Activated B cell treated with CpG ODN at 0.5 μM for 24 hours (primary cell): ENCODE measurements around the gene PRKAB1. TPM values are rescaled to one million over a fixed set of nuclear protein-coding genes. Genes with fewer than 3 reads are reported as not detected.

Source experiments
- ATAC-seq: fragments of 200-7000 bp; cut with Tn5 transposase; one replicate; pipeline ENCODE4 v1.10.0; 2021; ENCODE audit warnings: low read depth, mild to moderate bottlenecking, moderate library complexity
- CTCF ChIA-PET: fragments of 350-600 bp; sonication (Branson Sonifier 250); formaldehyde crosslinking; loops from one replicate; lab custom pipeline; 2021; ENCODE audit warnings: antibody characterized with exemption; lab: Charles Lee
- POLR2A ChIA-PET: fragments of 350-600 bp; sonication (Branson Sonifier 250); formaldehyde crosslinking; loops from one replicate; lab custom pipeline; 2021; ENCODE audit warnings: antibody characterized with exemption; lab: Charles Lee
- DNase-seq: peaks from one replicate; pipeline ENCODE4 v3.0.0; 2022
- H3K27ac Mint-ChIP-seq: one replicate; pipeline ENCODE4 v1.8.0; 2020; ENCODE audit warnings: mixed read lengths
- H3K27me3 Mint-ChIP-seq: one replicate; pipeline ENCODE4 v1.8.0; 2021; ENCODE audit warnings: mixed read lengths
- H3K36me3 Mint-ChIP-seq: one replicate; pipeline ENCODE4 v1.8.0; 2021; ENCODE audit warnings: low read depth, mixed read lengths
- H3K4me1 Mint-ChIP-seq: one replicate; pipeline ENCODE4 v1.8.0; 2021; ENCODE audit warnings: mixed read lengths
- H3K4me3 Mint-ChIP-seq: one replicate; pipeline ENCODE4 v1.8.0; 2020; ENCODE audit warnings: mild to moderate bottlenecking, mixed read lengths
- H3K9me3 Mint-ChIP-seq: one replicate; pipeline ENCODE4 v1.8.0; 2020; ENCODE audit warnings: mixed read lengths
- CTCF ChIP-seq: fragments of 200-600 bp; IDR thresholded peaks from one replicate; pipeline ENCODE4 v1.8.0; 2022; ENCODE audit warnings: antibody characterized with exemption, mild to moderate bottlenecking
- intact Hi-C: fragments of 100-400 bp; cut with micrococcal nuclease; formaldehyde crosslinking; loops from one replicate; pipeline ENCODE4 v1.15.1; 2024
- total RNA-seq: library from RNA; stranded (reverse); gene quantifications from 2 replicates; pipeline ENCODE4 v1.2.3, GENCODE V29; 2022

PRKAB1 gene
- total RNA-seq, 1 donor from 2014 or later, result 49.1 TPM

GRCh38 chr12:119686776-119687175, 18.8 kb downstream of the PRKAB1 start:
- DNase-seq, result no peak
- TF ChIP-seq CTCF, result no peak
- peaks cover 38% of the 10 kb centered on the region for H3K4me1 Mint-ChIP-seq
- ChIA-PET POLR2A (no interaction called here), CTCF (no interaction called here)
- intact Hi-C loops, result no loop called here
- H3K36me3 Mint-ChIP-seq, result peaks cover 4% of the 10 kb centered on the region
- ATAC-seq, result no peak
- no peak overlapping the region for H3K4me3 Mint-ChIP-seq
- H3K27me3 Mint-ChIP-seq, result no peaks in the 10 kb centered on the region
- peaks cover 3% of the 10 kb centered on the region for H3K9me3 Mint-ChIP-seq
- H3K27ac Mint-ChIP-seq, result no peak overlapping the region

DNA sequence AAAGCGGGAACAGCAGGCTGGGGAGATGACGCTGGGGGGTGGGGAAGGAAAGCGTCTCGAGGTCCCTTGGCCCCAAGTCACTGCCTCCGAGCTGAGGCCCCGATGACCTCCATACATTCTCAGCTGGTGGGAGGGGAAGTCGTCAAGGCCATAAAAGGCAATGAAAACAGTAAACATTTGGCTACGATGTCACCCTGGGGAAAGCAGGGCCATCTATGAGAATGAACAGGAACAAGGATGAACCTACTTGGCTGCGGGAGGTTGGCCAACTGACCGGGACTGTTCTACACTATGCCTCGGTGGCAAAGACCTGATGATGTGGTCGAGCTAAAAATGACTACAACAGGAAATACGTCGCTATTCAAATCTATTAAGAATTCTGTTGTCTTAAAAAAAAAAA, 19.5 kb downstream of the PRKAB1 start:
- peaks cover 3% of the 10 kb centered on the region for H3K9me3 Mint-ChIP-seq
- H3K36me3 Mint-ChIP-seq, result no peaks in the 10 kb centered on the region
- DNase-seq (no peak), ATAC-seq (no peak)
- H3K4me1 Mint-ChIP-seq, result peaks cover 32% of the 10 kb centered on the region
- H3K27me3 Mint-ChIP-seq, result no peaks in the 10 kb centered on the region
- no peak for TF ChIP-seq CTCF
- intact Hi-C loops, result no loop called here
- ChIA-PET CTCF (no interaction called here), POLR2A (interaction anchor here (0.7 kb wide), 1 partner anchor 1665 kb away, joined by 3 read pairs; no protein-coding TSS in a partner anchor)
- H3K27ac Mint-ChIP-seq, result no peak overlapping the region
- no peak overlapping the region for H3K4me3 Mint-ChIP-seq

GRCh38 chr12:119687879-119688278, 19.9 kb downstream of the PRKAB1 start:
- TF ChIP-seq CTCF, result no peak
- peaks cover 3% of the 10 kb centered on the region for H3K9me3 Mint-ChIP-seq
- ATAC-seq (no peak), DNase-seq (no peak)
- H3K36me3 Mint-ChIP-seq, result no peaks in the 10 kb centered on the region
- no peak overlapping the region for H3K4me3 Mint-ChIP-seq
- POLR2A ChIA-PET, result interaction anchor here (0.7 kb wide), 1 partner anchor 1665 kb away, joined by 3 read pairs; no protein-coding TSS in a partner anchor
- intact Hi-C loops, result no loop called here
- no peaks in the 10 kb centered on the region for H3K27me3 Mint-ChIP-seq
- peaks cover 27% of the 10 kb centered on the region for H3K4me1 Mint-ChIP-seq
- no peak overlapping the region for H3K27ac Mint-ChIP-seq
- CTCF ChIA-PET, result no interaction called here

DNA sequence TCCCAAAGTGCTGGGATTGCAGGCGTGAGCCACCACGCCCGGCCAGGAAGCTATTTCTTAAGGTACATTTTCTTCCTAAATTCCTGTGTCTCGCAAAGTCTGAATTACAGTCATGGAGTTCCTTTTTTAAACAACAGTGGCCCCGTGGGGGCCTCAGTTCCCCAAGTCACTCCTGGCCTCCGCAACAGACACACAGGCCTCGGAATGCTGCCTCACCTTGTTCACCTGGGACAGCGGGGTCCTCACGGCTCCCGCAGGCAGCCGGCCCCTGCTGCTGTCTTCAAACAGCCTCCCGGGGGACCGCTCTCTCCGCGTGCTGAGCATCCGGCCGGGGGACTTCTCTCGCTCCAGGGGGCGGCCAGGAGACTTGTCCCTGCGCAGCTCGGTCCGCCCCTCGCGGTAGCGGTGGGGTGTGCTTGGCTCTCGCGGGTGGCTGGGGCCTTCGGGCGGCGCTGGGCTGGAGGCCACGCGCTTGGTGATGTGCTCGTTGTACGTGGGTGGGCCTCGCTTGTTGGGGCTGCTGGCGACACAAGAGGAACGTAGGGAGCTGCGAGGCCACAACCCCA, 22.1 kb downstream of the PRKAB1 start:
- DNase-seq (no peak), ATAC-seq (no peak)
- TF ChIP-seq CTCF, result no peak
- no peaks in the 10 kb centered on the region for H3K9me3 Mint-ChIP-seq
- H3K36me3 Mint-ChIP-seq, result no peaks in the 10 kb centered on the region
- intact Hi-C loops, result no loop called here
- ChIA-PET CTCF (no interaction called here), POLR2A (no interaction called here)
- H3K27ac Mint-ChIP-seq, result no peak overlapping the region
- H3K4me3 Mint-ChIP-seq, result no peak overlapping the region
- no peaks in the 10 kb centered on the region for H3K27me3 Mint-ChIP-seq
- H3K4me1 Mint-ChIP-seq, result peaks cover 18% of the 10 kb centered on the region

DNA sequence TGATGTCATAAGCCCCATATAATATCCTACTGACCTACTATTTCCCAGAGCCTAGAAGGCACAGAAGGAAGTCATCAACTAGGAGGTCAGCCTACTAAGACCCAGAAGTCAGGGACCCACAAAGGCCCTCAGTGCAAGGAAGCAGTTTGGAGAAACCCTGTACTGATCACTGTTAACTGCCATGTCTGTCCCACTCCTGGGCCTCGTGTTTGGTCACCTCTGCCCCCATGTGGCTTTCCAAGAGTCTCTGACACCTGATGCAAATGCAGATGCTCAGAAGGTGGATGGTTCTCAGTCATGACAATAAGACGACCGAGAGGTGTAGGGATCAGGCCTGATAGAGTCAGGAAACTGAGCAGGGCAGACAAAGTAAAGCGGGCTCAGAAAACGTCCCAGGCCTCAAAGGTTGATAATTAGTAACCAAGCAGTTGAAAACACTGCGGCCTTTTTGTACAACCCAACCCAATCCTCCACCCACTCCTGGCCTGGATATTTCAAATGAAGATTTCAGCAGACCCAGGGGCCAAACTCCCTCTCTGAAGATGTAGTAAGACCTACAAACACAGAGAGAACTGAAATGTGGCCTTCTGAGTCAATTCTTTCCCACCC, 23.4 kb downstream of the PRKAB1 start:
- Mint-ChIP-seq H3K27ac (no peak overlapping the region), H3K27me3 (no peaks in the 10 kb centered on the region), H3K9me3 (no peaks in the 10 kb centered on the region), H3K4me3 (no peak overlapping the region), H3K4me1 (peaks cover 9% of the 10 kb centered on the region), H3K36me3 (no peaks in the 10 kb centered on the region)
- intact Hi-C loops, result no loop called here
- POLR2A ChIA-PET, result no interaction called here
- DNase-seq (no peak), ATAC-seq (no peak)
- no peak for TF ChIP-seq CTCF
- CTCF ChIA-PET, result no interaction called here
